HEK293T (cell line): ENCODE data around the gene GDPGP1.

Source experiments
- ARNT ChIP-seq: fragments of 450-650 bp; IDR thresholded peaks from 2 replicates; pipeline ENCODE4 v1.6.1; 2017; ENCODE audit warnings: mild to moderate bottlenecking
- BHLHE40 ChIP-seq: fragments of 450-650 bp; IDR thresholded peaks from 2 replicates; pipeline ENCODE4 v1.6.1; 2016; ENCODE audit warnings: mild to moderate bottlenecking, moderate library complexity, borderline replicate concordance
- ELF4 ChIP-seq: fragments of 450-650 bp; IDR thresholded peaks from 2 replicates; pipeline ENCODE4 v1.6.1; 2017; ENCODE audit warnings: antibody characterized with exemption
- FOXM1 ChIP-seq: fragments of 450-650 bp; IDR thresholded peaks from 2 replicates; pipeline ENCODE4 v1.6.1; 2017; ENCODE audit warnings: mild to moderate bottlenecking, borderline replicate concordance
- SP1 ChIP-seq: fragments of 450-650 bp; IDR thresholded peaks from 2 replicates; pipeline ENCODE4 v1.6.1; 2017
- TARDBP ChIP-seq: fragments of 450-650 bp; IDR thresholded peaks from 2 replicates; pipeline ENCODE4 v1.6.1; 2016
- ZNF384 ChIP-seq: fragments of 450-650 bp; IDR thresholded peaks from 2 replicates; pipeline ENCODE4 v1.6.1; 2016

- TF ChIP-seq BHLHE40 (no peak), TARDBP (no peak), FOXM1 (no peak), SP1 (no peak), ARNT (no peak), ELF4 (no peak), ZNF384 (no peak)
These were observed 32.7 kb upstream of the GDPGP1 start, which contains the start of gene SEMA4B for GRCh38 chr15:90201130-90201943.
